Caco-2 (cell line): ENCODE data around the gene SMIM24. TPM values are rescaled to one million over a fixed set of nuclear protein-coding genes. Genes with fewer than 3 reads are reported as not detected.
A peak's percentile ranks its signal among the peaks of the same experiment; 100 is the strongest.

ENCODE experiments used
- BruUV-seq: library from RNA; stranded (reverse); fragments of 400-500 nt; replicated peaks from 2 replicates; lab custom pipeline; 2021; lab: Mats Ljungman, UMichigan
- CTCF ChIA-PET: fragments of 300-600 bp; sonication (Branson Sonifier 250); formaldehyde crosslinking; loops from one replicate; lab custom pipeline; 2022; ENCODE audit warnings: antibody characterized with exemption; lab: Charles Lee
- POLR2A ChIA-PET: fragments of 300-600 bp; sonication (Branson Sonifier 250); formaldehyde crosslinking; loops from one replicate; lab custom pipeline; 2022; ENCODE audit warnings: antibody characterized with exemption; lab: Charles Lee
- DNase-seq, 2 experiments: peaks; one replicate each; pipeline versions ENCODE4 v3.0.0 to v3.0.0-alpha.2; 2020 to 2022
- H3K27me3 ChIP-seq: replicated peaks from 2 replicates; pipeline ENCODE4 v1.6.0; 2011; ENCODE audit warnings: low read length; ENCODE audit not compliant: control insufficient read depth, insufficient read depth
- H3K36me3 ChIP-seq: 2 replicates; pipeline ENCODE4 v1.5.1; 2011; ENCODE audit warnings: low read length; ENCODE audit not compliant: control insufficient read depth, insufficient read depth
- H3K4me1 ChIP-seq: fragments of 250-450 bp; sonication (Bioruptor Pico); 2 replicates; pipeline ENCODE4 v1.5.1; 2020; ENCODE audit warnings: mild to moderate bottlenecking
- H3K4me3 ChIP-seq: 2 replicates; pipeline ENCODE4 v1.5.1; 2011; ENCODE audit warnings: low read depth, mild to moderate bottlenecking, control low read depth, low read length
- H3K9me3 ChIP-seq: fragments of 250-450 bp; sonication (Bioruptor Pico); 2 replicates; pipeline ENCODE4 v1.5.1; 2020; ENCODE audit warnings: mild to moderate bottlenecking, moderate library complexity
- H3K27ac Mint-ChIP-seq: one replicate; pipeline ENCODE4 v1.8.0; 2022; ENCODE audit warnings: mixed read lengths; ENCODE audit not compliant: unreplicated experiment
- H3K27me3 Mint-ChIP-seq: one replicate; pipeline ENCODE4 v1.8.0; 2022; ENCODE audit warnings: mixed read lengths; ENCODE audit not compliant: insufficient read depth, unreplicated experiment
- H3K36me3 Mint-ChIP-seq: one replicate; pipeline ENCODE4 v1.8.0; 2022; ENCODE audit warnings: mild to moderate bottlenecking, mixed read lengths; ENCODE audit not compliant: insufficient read depth, unreplicated experiment
- H3K4me1 Mint-ChIP-seq: one replicate; pipeline ENCODE4 v1.8.0; 2022; ENCODE audit warnings: low read depth, mixed read lengths; ENCODE audit not compliant: unreplicated experiment
- H3K4me3 Mint-ChIP-seq: one replicate; pipeline ENCODE4 v1.8.0; 2022; ENCODE audit warnings: mild to moderate bottlenecking, moderate library complexity, mixed read lengths; ENCODE audit not compliant: unreplicated experiment
- H3K9me3 Mint-ChIP-seq: one replicate; pipeline ENCODE4 v1.8.0; 2022; ENCODE audit warnings: mixed read lengths; ENCODE audit not compliant: unreplicated experiment
- CTCF ChIP-seq, 2 experiments: fragments of 200-600 bp in 1 of 2; IDR thresholded peaks; 1 replicate in 1 of 2; 2 replicates in 1 of 2; pipeline versions ENCODE4 v1.5.1 to v1.8.0; 2011 to 2022; ENCODE audit warnings: antibody characterized with exemption in 1 of 2, control low read depth in 1 of 2, inconsistent platforms in 1 of 2, low read depth in 1 of 2, low read length in 1 of 2, mild to moderate bottlenecking in 1 of 2, moderate library complexity in 1 of 2; ENCODE audit not compliant: insufficient read depth in 1 of 2, severe bottlenecking in 1 of 2, unreplicated experiment in 1 of 2
- intact Hi-C: fragments of 100-400 bp; cut with micrococcal nuclease; formaldehyde crosslinking; loops from one replicate; pipeline ENCODE4 v1.10.0; 2022; ENCODE audit not compliant: unreplicated experiment
- total RNA-seq: library from RNA; stranded (reverse); gene quantifications from 2 replicates; pipeline ENCODE4 v1.2.3, GENCODE V29; 2022

SMIM24 gene
- total RNA-seq, 1 experiment from 2014 or later = 1.7 TPM

DNA sequence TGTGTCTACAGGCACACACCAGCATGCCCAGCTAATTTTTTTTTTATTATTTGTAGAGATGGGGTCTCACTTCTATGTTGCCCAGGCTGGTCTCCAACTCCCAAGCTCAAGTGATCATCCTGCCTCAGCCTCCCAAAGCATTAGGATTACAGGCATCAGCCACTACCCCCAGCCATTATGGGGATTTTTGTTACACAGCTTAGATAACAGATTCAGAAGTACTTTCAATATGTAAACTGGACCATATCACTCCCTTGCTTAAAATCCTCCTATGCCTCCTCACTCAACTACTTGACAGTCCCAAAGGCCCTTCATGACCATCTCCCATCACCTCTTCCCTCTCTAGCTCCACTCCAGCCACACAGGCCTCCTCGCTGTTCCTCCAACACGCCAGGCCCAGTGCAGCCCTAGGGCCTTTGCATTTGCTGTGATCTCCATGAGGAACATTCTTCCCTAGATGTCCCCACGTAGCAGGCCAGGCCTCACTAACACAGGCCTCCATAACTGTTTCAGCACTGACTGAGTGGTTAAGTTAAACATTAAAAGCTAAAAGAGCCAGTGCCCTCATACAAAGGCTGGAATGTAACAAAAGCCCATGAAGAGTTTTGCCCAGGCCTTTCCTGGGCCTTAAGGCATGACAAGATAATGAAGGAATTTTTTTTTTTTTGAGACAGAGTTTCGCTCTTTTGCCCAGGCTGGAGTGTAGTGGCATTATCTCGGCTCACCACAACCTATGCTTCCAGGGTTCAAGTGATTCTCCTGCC is 17.6 kb upstream of the SMIM24 start:
- DNase-seq = no peak
- H3K4me3 Mint-ChIP-seq = peak overlapping the region; percentile 35
- POLR2A ChIA-PET = no interaction called here
- no TSS peak for BruUV-seq
- no peaks in the 10 kb centered on the region for H3K27me3 Mint-ChIP-seq
- CTCF ChIA-PET = no interaction called here
- H3K4me1 ChIP-seq = peaks cover 4% of the 10 kb centered on the region; the same call in 1 of the 2 replicates
- H3K9me3 ChIP-seq = no peaks in the 10 kb centered on the region
- TF ChIP-seq CTCF (IDR thresholded peaks at IDR 0.05; ENCODE audit: insufficient read depth in 1 of 2, low read depth in 1 of 2, low read length in 1 of 2, severe bottlenecking in 1 of 2, unreplicated experiment in 1 of 2) = no peak
- peaks cover 11% of the 10 kb centered on the region for H3K4me1 Mint-ChIP-seq
- intact Hi-C loops = loop anchor here (1.0 kb wide), 1 partner anchor 7 kb away; no protein-coding TSS in a partner anchor
- no peaks in the 10 kb centered on the region for H3K27me3 ChIP-seq
- H3K9me3 Mint-ChIP-seq = no peaks in the 10 kb centered on the region
- H3K36me3 Mint-ChIP-seq = peaks cover 42% of the 10 kb centered on the region
- no peak overlapping the region for H3K27ac Mint-ChIP-seq
- H3K36me3 ChIP-seq = no peaks in the 10 kb centered on the region
- H3K4me3 ChIP-seq = no peak overlapping the region

DNA sequence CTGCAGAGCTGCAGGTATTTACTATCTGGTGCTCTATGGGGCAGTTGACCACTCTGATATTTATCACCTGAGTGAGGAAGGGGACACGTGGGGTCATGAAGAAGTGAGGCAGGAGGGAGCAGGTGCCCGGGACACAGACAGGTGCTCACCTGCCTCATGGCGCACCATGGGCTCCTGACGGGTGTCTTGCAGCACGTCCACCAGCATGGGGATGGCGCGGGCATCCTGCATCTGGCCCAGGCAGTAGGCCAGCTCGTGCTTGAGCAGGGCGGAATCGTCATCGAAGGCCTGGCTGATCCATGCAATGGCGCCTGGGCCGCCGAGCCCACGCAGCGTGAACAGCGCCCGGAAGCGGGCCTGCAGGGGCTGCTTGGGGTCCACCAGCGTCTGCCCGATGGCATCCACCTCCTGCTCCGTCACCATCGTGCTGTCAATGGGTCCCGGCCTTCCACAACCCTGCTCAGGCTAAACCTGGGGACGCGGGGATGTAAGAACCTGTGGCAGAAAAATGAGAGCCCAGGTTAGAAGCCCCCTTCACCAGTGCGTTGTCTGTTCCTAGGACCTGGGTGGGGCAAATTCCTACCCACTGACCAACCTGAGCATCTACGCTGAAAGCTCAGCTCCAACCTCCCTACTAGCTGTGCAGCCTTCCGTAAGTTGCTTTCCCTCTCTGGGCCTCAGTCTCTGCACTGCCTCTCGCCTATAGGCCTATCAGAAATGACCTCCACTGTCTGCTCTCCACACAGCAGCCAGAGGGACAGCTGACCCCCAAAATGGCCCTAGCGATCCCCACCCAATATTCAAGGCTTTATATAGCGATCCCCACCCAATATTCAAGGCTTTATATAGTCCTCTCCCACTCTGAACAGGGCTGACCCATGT is 16.3 kb upstream of the SMIM24 start:
- no peaks in the 10 kb centered on the region for H3K9me3 Mint-ChIP-seq
- no peak overlapping the region for H3K4me3 Mint-ChIP-seq
- intact Hi-C loops = loop anchor here (1.0 kb wide), 1 partner anchor 9 kb away; no protein-coding TSS in a partner anchor
- ChIA-PET POLR2A (no interaction called here), CTCF (no interaction called here)
- H3K4me1 Mint-ChIP-seq = peaks cover 11% of the 10 kb centered on the region
- peaks cover 42% of the 10 kb centered on the region for H3K36me3 Mint-ChIP-seq
- Histone ChIP-seq H3K4me1 (peaks cover 4% of the 10 kb centered on the region; the same call in 1 of the 2 replicates), H3K27me3 (no peaks in the 10 kb centered on the region), H3K9me3 (no peaks in the 10 kb centered on the region), H3K4me3 (no peak overlapping the region), H3K36me3 (no peaks in the 10 kb centered on the region)
- H3K27ac Mint-ChIP-seq = no peak overlapping the region
- H3K27me3 Mint-ChIP-seq = no peaks in the 10 kb centered on the region
- no TSS peak for BruUV-seq
- DNase-seq = no peak
- no peak for TF ChIP-seq CTCF (IDR thresholded peaks at IDR 0.05; ENCODE audit: insufficient read depth in 1 of 2, low read depth in 1 of 2, low read length in 1 of 2, severe bottlenecking in 1 of 2, unreplicated experiment in 1 of 2)

DNA sequence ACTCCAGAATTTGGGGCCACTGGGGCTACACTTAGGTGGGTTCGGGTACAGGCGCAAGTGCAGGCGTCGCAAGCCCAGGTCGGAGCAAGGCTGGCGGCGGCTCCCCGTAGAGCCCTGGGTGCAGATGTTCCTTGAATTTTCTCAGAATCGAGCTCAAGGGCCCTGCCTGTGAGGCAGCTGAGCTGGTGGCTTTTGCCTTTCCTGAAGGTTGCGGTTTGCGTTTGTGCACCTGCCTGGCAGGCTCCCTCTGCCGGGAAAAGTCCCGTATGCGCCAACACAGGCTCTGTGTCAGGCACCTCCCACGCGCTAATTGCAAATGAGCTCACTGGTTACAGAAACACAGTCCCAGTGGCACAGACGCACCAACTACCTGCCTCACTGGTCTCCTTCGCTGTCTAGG is 14.2 kb upstream of the SMIM24 start:
- H3K27me3 Mint-ChIP-seq = no peaks in the 10 kb centered on the region
- no peak for TF ChIP-seq CTCF (IDR thresholded peaks at IDR 0.05; ENCODE audit: insufficient read depth in 1 of 2, low read depth in 1 of 2, low read length in 1 of 2, severe bottlenecking in 1 of 2, unreplicated experiment in 1 of 2)
- H3K36me3 Mint-ChIP-seq = peaks cover 31% of the 10 kb centered on the region
- H3K27ac Mint-ChIP-seq = no peak overlapping the region
- intact Hi-C loops = no loop called here
- H3K9me3 ChIP-seq = no peaks in the 10 kb centered on the region
- H3K4me1 Mint-ChIP-seq = peaks cover 5% of the 10 kb centered on the region
- no peak overlapping the region for H3K4me3 Mint-ChIP-seq
- no TSS peak for BruUV-seq
- H3K4me3 ChIP-seq = no peak overlapping the region
- H3K4me1 ChIP-seq = peaks cover 4% of the 10 kb centered on the region; the same call in 1 of the 2 replicates
- POLR2A ChIA-PET = interaction anchor here (0.5 kb wide), 1 partner anchor 75 kb away, joined by 4 read pairs; no protein-coding TSS in a partner anchor
- DNase-seq = no peak
- CTCF ChIA-PET = interaction anchor here (0.5 to 1.0 kb wide), 2 partner anchors 9 to 31 kb away, joined by 3 to 4 read pairs; no protein-coding TSS in a partner anchor
- no peaks in the 10 kb centered on the region for H3K9me3 Mint-ChIP-seq
- H3K36me3 ChIP-seq = no peaks in the 10 kb centered on the region
- H3K27me3 ChIP-seq = no peaks in the 10 kb centered on the region
